GM19463 (cell line): Measurements from ENCODE around the gene BCAS1.

ENCODE experiments used
- ATAC-seq: cut with Tn5 transposase; IDR thresholded peaks from one replicate; pipeline ENCODE4 v1.9.1; 2021; ENCODE audit warnings: mild to moderate bottlenecking, moderate library complexity; ENCODE audit not compliant: unreplicated experiment

BCAS1 gene

DNA sequence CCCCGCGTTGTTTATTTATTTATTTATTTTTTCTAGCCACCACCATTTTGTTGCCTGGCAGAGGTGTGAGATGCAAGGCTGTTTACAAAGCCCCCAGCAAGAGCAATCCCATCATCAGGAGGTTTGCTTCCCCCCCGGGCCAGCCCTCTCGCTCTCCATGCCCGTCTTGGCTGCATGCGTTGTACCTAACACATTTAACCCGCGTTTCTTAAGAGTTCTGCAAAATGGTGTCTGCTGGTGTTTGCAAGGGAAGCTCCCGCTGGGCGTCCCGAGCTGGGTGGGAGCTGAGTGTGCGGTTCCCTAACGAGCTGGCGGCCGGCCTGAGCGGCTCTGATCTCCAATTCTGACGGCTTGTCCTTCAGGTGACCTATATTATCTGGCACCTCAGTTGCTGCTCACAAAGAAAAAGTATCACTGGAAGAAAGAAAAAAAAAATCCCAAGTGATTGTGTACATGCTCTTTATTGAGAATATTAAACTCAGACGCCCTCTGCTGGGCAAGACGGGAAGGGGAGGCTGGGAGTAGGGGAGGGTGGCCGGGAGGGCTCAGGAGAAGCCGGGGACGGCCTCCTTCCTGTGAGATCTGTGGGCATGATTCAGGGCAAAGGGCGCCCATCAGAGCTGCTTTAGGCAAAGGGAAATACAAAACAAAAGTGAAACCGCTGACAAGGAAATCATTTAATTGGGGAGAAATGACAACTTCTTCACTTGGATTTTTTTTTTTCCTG is 154.8 kb downstream of the BCAS1 start:
- ATAC-seq, result peak; percentile 63

DNA sequence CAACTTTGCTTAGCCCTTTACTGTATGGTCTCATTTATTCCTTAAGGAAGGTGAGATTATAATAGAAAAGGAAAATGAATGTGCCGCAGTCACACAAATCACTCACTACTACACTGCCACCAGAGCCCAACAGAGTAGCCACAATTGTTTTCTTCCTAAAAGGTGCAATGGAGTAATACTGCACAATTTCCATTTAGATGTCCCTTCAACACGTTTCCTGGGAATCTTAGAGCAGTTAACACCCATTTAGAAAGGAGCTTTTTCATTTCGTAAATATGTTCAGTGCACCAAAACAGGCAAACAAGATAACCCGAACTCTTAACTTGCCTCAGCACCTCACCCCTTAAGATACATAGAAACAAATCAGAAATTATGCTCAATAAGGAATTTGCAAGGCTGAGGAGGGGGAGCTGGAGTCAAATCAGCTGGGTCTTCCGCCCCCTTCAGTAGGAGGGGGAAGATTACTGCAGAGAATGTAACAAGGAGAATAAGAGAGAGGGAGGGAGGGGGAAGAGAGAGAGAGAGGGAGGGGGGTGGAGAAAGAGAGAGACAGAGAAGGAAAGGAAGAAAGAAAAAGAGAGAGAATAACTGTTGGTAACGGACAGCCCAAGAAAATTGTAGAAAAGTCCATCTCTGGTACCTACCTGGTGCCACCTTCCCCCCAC is 155.5 kb downstream of the BCAS1 start:
- ATAC-seq, result no peak

- no peak for ATAC-seq
Measured at GRCh38 chr20:53914091-53914780, 156.2 kb downstream of the BCAS1 start.

GRCh38 chr20:53911301-53911700 is 159.1 kb downstream of the BCAS1 start:
- ATAC-seq, result no peak

DNA sequence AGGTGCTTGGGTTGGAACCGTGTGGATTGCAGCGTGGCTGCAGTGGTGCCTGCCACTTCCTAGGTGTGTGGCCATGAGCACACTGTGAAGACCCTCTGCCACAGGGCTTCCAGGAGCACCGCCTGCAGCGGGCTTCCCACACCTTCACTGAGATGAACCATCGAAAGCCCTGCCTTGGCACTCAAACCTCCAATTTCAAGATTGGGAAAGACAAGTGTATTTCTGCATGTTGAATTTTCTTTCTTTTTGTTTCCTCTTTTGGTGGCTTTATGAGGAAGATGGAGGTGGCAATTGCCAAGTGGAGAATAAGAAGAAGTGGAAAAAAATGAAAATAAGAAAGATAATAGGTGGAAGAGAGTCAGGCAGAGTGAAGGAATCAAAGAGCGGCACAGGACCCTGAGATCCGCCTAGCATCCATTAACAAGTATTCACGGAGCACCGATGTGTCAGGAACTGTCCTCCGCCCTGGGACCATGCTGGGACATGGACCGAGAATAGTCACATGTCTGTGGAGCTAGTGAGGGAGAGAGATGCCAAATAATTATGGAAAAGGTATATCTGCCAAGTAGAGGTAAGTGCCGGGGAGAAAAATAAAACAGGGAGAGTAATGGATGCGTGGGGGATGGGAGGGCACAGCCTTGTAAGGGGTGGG is 159.9 kb downstream of the BCAS1 start:
- ATAC-seq, result no peak

DNA sequence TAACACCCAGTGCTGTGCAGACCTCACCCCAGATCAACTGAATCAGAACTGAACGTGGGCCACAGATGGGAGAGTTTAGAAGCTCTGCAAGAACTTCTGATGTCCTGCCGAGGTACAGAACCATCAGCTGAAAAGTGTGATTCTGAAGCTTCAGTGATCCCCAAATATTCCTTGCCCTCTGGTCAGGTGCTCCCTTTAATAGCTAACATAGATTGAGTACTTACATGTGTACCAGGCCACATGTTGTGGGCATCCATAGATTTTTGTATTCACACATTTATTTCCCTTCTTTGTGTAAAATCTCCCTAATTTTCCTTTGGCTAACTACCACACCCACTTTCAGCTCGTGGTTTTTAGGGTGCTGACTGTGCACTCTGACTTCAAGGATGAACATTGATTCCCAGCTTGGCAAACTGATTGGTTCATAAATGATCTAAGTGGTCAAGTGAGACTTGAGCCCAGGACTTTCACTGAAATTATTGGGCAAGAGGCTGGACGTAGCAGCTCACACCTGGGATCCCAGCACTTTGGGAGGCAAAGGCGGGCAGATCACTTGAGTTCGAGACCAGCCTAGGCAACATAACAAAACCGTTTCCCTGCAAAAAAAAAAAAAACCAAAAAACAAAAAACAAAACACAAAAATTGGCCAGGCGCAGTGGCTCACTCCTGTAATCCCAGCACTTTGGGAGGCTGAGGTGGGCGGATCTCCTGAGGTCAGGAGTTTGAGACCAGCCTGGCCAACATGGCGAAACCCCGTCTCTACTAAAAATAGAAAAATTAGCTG is 162.2 kb downstream of the BCAS1 start:
- no peak for ATAC-seq

GRCh38 chr20:53905820-53906191 is 164.6 kb downstream of the BCAS1 start:
- ATAC-seq, result no peak

DNA sequence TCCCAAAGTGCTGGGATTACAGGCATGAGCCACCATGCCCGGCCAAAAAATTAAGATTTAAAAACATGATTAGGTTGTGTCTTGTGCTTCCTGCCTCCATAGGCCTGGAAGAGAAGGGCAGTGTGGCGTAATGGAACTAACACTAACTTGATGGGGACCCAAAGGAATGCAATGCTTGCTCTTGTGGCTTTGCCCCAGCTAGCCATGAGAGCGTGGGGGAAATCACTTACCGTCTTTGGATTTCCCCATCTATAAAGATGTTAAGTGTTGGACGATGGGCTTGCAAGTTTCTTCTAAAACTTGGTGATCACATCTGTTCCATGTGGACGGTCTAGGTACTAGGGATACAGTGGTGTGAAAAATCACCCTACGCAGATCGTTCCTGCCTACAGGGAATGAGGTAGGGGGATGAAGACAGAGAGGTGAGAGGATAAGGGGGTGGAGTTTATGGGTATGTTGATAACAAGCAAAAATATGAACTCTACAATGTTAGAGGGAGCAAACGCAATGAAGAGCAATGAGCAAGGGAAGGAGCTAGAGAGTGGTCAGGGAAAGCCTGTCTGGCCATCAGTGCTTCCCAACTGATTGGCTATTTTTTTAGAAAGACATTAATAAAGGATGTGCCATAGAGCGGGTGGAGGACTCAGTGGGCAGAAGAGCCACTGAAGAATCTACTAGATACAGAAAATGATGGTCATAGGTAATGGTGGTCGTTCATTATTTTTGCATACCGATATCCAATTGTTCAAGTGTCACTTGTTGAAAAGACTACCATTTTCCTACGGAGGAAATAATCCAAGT is 165.2 kb downstream of the BCAS1 start:
- ATAC-seq, result no peak

DNA sequence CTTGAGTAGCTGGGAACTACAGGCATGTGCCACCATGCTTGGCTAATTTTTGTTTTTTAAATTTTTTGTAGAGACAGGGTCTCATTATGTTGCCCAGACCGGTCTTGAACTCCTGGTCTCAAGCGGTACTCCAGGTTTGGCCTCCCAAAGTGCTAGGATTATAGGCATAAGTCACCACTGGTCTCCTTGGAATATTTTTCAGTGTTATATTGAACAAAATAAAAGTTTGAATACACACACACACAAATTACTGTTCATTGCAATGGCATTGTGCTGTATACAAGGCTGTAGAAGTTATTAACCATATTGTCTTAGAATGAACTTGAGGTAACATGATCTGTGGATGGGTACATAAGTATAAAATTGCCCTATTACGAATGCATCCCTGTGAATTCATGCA is 166.1 kb downstream of the BCAS1 start:
- no peak for ATAC-seq

DNA sequence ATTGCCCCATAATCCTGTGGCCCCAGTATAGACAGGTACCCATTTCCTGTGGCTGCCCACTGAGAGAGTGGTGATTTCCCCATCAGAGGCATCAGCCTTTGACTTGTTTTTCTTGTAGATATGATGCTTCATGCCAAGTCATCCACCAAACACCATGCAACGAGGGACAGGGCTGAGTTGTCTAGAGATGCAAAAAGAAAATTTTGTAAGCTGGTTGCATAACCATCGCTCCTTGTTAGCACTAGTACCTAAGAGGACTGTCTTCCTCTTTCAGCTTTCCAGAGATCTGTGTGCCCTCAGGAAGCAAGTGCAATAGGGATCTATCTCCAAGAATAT is 166.8 kb downstream of the BCAS1 start:
- ATAC-seq, result no peak

- ATAC-seq, result no peak
Measured at GRCh38 chr20:53902968-53903651, 167.3 kb downstream of the BCAS1 start.

DNA sequence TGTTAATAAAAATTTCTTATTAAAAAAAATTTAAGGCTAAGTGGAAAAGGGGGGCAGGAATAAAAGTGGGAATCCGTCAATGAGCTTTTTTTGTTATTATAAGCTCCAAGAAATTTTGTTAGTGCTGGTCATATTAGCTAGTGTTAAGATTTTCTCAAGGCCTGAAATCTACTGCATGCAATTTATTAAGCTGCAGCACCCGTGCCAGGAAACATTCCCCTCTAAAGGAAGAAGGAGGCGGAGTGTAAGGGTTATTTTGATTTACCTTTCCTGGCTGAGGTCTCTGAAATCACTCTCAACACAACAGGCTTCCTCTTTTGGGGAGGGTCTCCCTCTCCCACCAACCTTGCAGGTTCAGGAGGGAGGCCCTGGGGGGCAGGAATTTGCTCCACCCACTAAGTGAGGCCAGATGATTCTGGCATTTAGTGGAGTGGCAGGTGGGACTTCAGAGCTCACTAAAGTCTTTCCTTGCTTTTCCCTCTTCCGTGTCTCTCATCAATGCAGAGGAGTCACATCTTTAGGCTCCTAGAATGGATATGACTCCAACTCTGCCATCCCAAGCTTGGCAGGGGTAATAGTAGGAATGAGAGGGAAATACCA is 168.8 kb downstream of the BCAS1 start:
- no peak for ATAC-seq

GRCh38 chr20:53901064-53901463 is 169.3 kb downstream of the BCAS1 start:
- ATAC-seq, result no peak

- ATAC-seq, result no peak
Measured at GRCh38 chr20:53900380-53900999, 169.9 kb downstream of the BCAS1 start.

GRCh38 chr20:53899351-53900167 is 170.8 kb downstream of the BCAS1 start:
- peak; percentile 87 for ATAC-seq

DNA sequence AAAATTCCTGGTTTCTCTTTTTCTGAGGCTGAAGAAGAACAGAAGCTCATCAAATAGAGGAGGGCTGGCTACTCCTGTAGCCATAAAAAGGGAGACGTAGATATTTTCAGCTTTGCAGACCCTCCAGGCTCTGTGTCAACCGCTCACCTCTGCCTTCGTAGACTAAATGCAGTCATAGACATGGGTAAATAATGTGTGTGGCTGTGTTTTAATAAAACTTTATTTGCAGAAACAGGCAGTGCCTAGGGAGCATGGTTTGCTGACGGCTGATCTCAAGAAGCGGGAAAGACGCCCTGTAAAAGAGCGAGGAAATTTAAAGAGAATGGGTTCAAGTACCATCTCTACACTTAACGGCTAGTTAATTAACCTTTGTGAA is 171.8 kb downstream of the BCAS1 start:
- no peak for ATAC-seq

DNA sequence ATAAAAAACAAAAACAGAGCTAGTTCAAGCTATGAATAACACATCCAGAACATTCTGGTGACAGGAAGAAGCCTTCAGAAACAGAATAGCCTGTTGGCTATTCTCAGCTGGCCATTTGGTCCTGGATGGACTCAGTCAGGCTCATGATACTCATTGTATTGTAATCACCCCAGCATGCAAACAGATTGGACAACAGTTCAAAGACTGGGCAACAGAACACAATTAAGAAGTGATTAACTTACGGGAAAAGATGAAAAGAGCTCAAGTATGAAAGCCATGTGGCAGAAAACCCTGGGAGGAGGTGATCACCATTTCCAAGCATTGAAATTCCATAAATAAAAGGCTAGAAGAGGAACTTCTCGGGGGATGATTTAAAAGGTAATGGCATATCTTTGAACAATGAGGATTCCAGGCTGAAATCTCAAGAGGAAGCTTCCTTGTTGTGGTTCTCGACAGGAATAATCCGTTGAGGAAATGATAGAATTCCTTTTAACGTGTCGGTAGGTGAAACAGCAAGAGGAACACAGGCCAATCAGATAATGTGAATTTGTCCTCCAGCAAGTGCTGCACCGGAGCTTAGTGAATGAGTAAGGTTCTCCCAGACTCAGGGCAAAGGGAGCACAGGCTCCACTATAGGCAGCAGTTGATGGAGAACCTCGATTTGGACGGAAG is 172.4 kb downstream of the BCAS1 start:
- ATAC-seq, result no peak
